Right forelimb (tissue), 1 donor: ENCODE data around the gene NXPH3.

Experiments used
- DNase-seq: peaks from one replicate; pipeline ENCODE4 v3.0.0-alpha.2; 2018

The NXPH3 gene

GRCh38 chr17:49576917-49577649 is 1.4 kb downstream of the NXPH3 start:
- no peak for DNase-seq

DNA sequence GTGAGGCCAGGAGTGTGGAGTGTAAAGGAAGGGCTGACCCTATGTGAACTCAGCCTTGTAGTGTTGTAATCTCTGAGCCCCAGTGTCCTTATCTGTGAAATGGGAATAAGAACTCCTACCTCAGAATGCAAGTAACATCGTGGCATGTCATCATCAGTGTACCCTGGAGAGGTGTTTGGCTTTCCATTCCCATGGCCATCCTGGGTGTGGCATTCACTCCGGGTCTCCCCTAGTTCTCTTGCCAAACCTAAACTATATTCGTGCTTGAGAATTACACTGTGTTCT is 1.9 kb downstream of the NXPH3 start:
- DNase-seq, result no peak

- DNase-seq, result no peak
Observed at GRCh38 chr17:49577963-49578362, 2.3 kb downstream of the NXPH3 start.

GRCh38 chr17:49578414-49578813 is 2.7 kb downstream of the NXPH3 start:
- DNase-seq, result no peak

DNA sequence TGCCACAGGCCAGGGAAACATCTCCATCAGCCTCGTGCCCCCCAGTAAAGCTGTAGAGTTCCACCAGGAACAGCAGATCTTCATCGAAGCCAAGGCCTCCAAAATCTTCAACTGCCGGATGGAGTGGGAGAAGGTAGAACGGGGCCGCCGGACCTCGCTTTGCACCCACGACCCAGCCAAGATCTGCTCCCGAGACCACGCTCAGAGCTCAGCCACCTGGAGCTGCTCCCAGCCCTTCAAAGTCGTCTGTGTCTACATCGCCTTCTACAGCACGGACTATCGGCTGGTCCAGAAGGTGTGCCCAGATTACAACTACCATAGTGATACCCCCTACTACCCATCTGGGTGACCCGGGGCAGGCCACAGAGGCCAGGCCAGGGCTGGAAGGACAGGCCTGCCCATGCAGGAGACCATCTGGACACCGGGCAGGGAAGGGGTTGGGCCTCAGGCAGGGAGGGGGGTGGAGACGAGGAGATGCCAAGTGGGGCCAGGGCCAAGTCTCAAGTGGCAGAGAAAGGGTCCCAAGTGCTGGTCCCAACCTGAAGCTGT is 3.4 kb downstream of the NXPH3 start:
- DNase-seq, result no peak

- no peak for DNase-seq
Observed at GRCh38 chr17:49579522-49579921, 3.9 kb downstream of the NXPH3 start.

GRCh38 chr17:49580055-49580721 is 4.5 kb downstream of the NXPH3 start:
- no peak for DNase-seq

DNA sequence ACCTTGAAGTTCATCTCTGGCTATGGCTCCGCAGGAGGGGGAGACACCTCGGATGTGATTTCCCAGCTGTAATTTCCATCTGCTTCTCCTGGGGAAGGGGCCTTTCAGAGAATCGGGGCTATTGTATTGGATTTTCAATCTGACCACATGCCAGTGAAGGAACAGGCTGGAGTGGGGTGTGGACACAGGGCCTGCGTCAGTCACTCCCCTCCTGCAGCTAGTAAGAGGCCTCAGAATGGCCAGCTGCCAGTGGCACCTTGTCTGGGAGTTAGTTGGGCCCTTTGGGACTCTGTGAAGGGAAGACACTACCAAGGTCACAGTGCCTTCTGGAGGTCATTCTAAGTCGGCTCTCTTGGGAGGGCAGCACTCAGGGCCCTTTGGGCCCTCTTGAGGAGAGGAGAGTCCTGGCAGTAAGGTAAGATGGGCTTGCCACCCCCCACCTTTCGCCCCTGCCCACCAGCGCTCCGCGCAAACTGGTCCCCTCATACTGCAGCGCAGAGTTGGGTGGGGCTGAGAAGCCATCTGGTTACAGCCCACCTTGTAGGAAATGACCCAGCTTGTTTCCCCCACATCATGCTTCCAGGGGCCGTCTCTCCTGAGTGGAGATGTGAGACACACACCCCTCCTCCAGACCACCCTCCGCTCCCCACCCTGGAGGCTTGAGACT is 5.4 kb downstream of the NXPH3 start:
- DNase-seq, result no peak

DNA sequence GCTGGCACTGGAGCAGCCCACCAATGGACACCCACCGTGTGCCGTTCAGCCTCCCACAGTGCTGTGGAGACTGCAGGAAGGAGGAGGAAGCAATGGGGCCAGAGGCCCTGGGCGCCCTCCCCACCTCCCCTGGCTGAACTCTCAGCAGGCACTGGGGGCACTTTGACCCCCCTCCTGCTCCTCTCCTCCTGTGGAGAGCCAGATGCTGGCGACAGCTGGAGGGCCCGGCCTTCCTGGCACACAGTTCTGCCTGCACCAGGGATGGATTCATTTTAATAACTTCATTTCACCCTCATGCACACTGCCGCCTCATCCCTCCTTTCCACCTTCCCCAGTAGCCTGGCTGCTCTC is 6.0 kb downstream of the NXPH3 start:
- no peak for DNase-seq

DNA sequence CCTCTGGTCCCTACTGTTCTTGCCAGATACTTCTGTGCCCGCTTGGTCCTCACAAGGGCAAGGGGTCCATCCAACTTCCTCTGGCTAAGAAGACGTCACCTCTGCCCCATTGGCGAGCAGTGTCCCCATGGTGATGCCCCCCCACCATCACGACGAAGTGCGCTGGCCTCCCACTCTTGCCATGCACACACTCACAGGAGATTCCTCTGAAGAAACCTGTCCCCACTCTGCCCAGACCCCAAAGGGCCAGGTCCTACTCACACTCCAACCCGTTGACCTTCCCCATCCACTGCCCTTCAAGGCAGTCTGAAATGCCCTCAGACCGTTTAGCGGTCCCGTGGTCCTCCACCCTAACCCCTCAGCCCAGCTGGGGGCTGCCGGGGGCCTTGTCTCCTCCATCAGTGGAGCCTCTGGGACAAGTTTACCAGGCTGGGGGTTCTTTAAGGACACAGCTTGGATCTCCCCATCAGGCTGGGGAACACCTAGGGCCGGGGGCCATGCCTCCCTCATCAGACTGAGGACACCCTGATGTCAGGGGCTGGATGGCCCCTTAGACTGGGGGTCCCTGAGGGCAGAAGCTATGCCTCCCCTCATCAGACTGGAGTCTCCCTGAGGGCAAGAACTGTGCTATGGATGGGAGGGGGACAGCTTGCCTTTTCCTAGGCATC is 6.5 kb downstream of the NXPH3 start:
- no peak for DNase-seq

DNA sequence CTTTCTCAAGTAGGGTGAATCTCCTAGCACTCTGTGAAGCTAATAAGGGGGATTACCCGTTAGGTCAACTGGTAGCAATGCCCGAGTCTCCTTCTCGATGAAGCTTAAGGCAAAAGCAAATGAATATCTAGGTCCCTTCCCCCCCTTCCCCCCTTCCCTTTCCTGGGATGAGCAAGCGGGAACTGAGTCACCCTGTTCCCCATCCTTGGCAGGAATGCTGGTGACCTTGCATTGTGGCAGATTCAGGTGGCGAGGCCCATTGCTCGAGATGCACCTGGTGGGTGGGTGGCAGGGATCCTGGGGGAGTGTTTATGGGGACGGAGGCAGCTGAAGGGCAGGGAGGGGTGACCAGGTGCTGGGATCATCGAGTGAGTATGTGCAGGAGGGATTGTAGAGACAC is 7.1 kb downstream of the NXPH3 start:
- DNase-seq, result no peak

DNA sequence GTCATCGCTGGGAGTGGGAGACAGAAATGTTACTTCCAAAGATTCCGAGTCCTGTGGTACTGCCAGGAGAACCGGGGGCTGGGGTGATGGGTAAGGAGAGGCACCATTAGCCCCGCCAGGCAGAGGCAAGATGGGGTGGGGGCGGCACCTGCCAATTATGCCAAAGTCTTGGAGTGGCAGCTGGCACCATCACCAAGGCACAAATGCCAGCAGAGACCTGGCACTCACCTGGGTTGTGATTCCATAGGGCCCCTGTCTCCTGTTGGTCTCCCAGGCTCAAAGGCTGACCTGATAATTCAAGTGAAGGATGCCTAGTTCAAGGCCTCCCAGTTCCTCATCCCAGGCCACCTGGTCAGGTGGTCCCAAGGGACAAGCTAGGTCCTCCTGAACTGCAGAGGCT is 7.6 kb downstream of the NXPH3 start:
- no peak for DNase-seq

DNA sequence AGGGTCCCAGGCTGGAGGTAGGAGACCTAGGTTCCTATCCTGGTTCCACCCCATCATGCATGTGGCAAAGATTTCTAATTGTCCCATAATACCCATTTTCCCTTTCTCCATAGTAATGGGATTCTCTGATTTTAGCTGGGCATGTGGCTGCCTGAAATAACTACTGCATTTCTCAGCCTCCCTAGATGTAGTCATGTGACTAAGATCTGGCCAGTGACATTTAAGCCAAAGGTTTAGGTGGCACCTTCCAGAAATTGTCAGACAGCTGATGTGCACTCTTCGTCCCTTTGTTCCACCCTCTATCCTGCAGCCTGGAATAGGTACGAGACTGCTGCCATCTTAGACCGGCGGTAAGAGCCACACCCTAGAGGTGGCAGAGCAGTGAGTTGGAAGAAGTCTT is 8.2 kb downstream of the NXPH3 start:
- no peak for DNase-seq

- DNase-seq, result no peak
Observed at GRCh38 chr17:49585422-49586027, 9.9 kb downstream of the NXPH3 start.

GRCh38 chr17:49587366-49588073 is 11.8 kb downstream of the NXPH3 start:
- no peak for DNase-seq

DNA sequence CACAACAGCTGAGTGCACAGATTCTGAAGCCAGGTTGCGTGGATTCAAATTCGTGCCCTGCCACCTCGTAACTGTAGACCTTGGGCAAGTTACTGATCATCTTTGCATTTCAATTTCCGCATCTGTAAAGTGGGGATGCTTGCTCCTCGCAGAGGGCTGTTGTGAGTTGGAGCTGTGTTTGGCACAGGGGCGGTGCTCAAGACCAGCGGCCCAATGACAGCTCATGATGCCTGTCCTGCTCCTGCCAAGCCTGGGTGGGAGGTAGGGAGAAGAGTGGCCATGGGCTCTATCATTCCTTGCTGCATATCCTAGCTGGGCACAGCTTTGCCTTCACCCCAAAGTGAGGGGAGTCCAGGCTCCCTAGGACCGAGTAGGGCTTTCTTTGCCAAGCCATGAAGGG is 12.6 kb downstream of the NXPH3 start:
- no peak for DNase-seq

- DNase-seq, result no peak
Observed at GRCh38 chr17:49588726-49589576, 13.3 kb downstream of the NXPH3 start.

- DNase-seq, result no peak
Observed at GRCh38 chr17:49589577-49589927, 13.9 kb downstream of the NXPH3 start.

DNA sequence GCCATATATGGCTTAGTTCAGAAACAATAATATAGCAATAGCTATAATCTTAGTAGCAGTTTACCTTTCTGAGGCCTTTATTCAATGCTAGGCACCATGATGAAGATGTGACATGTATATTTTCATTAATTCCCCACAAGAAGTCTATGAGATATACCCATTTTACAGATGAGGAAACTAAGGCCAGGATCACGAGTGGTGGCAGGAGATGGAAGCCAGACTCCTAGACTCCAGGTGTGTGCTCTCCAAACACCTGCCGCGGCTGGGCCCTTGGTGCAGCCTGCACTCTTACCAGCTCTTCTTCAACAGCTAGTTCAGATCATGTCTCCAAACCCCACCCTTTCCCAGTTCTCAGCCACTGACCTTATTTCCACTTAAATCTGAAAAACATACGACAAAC is 15.2 kb downstream of the NXPH3 start:
- no peak for DNase-seq

GRCh38 chr17:49592263-49592662 is 16.6 kb downstream of the NXPH3 start:
- DNase-seq, result no peak

DNA sequence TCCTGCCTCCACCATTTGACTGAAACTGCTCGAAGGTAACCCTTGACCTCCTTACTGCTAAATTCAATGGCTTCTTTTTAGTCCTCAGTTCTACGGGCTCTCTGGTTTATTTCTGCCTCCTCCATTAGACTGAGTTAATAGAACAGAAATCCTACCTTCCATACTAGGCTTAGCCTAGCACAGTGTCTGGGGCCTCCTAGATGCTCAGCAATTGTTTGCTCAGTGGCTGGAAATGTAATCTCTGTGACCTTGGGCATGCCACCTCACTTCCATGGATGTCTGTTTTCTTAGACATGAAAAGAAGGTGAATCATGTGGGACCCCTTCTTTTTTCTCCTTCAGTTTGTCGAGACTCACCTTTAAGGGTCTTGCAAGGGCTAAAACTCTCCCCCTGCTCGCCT is 19.7 kb downstream of the NXPH3 start:
- no peak for DNase-seq

DNA sequence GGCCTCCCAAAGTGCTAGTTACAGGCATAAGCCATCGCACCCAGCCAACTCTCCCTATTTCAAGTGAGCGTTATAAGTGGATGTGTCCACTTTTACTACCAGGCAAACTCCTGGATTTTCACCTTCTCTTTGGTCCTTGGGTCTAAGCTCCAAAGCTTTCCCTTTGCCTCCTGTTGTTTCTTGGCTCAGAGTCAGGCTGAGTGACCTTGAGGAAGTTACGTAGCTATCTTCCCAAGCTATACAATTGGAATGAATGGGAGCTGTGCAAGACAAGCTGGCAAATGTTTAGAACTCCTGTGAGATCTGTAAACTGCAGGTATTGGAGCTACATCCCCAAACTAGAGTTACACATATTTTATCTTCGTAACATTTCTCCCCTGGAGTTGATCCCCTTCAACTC is 20.3 kb downstream of the NXPH3 start:
- no peak for DNase-seq
